Measurements from ENCODE around the gene ZFHX3.
A peak's percentile ranks its signal among the peaks of the same experiment; 100 is the strongest.

Gene ZFHX3

GRCh38 chr16:72934636-72935403, 113.1 kb downstream of the ZFHX3 start:
- no peak for DNase-seq

GRCh38 chr16:72932677-72933335, 115.1 kb downstream of the ZFHX3 start:
- no peak for DNase-seq

DNA sequence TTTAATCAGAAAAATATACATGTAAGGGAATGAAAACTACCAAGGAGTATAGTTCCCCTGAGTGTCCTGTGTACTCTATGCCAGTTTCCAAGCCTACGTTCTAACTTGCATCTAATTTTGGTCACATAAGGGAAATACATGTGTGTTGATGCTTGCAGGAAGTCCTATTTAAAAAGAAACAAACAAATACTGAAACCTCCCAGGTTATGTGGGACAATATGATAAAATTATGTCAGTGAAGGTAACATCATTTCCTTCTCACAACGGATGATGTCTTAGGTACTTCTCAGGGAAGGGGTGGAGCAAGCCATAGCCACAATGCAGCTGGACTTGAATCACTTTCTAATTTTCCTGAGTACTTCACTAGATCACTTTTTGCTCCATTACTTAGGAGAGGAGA, 115.9 kb downstream of the ZFHX3 start:
- no peak for DNase-seq

DNA sequence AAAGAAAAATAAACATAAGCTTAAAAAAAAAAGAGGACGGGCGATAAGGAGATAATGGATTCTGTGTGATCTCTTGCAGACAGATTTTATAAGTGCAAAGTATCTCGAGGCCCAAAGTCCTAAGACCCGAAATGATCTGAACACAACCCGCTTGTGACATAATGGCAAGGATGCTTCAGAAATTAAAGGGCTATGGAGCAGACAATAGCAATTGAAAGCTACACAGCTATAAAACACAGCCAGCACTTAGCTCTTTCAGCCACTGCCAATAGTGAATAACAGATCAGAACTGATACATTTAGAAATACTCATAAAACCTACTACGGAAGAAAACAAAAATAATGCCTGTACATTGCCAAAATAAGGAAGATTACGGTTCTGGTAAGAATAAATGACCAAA, 117.5 kb downstream of the ZFHX3 start:
- DNase-seq: no peak

DNA sequence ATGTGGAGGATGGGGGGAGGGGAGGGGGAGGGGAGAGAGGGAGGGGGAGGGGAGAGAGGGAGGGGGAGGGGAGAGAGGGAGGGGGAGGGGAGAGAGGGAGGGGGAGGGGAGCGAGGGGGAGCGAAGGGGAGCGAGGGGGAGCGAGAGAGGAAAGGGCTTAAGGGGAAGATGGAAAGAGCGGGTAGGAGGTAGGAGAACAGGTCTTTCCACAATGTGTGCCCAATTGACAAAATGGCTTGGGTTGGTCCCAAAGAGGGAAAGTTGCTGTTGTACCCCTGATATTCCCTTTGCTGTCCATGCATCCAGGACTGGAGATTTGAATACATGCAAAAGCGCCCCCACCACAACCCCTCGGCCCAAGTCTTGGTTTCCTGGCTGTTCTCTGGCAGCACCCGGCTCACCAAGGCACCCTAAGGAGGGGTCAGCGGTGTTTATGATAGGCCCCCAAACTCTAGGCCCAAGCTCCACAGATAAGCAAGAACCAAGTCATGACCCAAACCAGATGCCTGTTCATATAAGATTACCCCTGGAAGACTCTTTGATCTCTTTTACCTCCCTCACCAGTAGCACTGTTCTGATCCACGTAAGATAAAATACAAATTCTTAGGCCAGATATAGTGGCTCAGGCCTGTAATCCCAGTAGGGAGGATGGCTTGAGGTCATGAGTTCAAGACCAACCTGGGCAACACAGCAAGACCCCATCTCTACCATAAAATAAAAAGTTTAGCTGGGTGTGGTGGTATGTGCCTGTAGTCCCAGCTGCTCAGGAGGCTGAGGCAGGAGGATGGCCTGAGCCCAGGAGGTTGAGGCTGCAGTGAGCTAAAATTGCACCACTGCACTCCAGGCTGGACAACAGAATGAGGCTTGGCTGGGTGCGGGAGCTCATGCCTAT, 119.6 kb downstream of the ZFHX3 start:
- no peak for DNase-seq

DNA sequence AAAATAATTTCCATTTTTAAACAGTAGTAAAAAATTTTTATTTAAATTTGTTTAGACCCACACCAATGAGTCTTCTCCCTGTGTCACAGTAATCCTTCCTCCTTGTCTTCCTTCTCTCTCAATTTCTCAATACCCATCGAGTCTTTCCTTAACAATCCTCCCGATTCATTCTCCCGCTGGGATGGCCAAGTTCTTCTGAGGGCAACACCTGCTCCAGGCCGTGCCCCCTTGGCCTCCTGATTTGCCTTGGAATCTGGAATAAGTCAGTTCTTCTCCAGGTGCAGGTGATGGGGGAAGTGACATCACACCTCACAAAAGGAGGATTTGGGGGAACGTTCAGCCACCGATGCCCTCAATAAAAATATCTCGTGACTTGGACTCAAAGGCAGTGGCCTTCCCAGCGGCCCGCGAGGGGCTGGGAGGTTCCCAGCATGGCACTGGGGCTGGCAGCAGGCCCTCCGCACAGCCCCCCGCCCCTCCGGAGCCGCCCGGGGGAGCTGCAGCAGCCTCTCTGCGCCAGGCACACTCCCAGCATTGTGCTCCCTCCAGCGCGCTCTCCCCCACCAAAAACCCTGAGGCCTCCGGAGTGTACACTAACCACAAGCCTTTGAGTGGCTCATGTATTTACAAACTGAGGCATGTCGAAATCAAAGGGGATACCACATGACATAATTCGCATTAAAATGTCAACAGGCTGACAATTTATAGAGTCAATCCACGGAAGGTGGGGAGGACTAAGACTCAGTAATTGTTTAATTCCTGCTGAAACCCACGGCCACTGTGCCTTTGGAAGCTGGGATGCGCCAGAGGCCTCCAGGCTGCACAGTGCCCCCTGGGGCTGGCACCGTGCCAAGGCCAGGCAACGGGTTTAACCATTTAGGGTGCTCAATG, 120.5 kb downstream of the ZFHX3 start:
- DNase-seq: peak in 6 of 58 donors; percentile 10 to 32 (median 18)

DNA sequence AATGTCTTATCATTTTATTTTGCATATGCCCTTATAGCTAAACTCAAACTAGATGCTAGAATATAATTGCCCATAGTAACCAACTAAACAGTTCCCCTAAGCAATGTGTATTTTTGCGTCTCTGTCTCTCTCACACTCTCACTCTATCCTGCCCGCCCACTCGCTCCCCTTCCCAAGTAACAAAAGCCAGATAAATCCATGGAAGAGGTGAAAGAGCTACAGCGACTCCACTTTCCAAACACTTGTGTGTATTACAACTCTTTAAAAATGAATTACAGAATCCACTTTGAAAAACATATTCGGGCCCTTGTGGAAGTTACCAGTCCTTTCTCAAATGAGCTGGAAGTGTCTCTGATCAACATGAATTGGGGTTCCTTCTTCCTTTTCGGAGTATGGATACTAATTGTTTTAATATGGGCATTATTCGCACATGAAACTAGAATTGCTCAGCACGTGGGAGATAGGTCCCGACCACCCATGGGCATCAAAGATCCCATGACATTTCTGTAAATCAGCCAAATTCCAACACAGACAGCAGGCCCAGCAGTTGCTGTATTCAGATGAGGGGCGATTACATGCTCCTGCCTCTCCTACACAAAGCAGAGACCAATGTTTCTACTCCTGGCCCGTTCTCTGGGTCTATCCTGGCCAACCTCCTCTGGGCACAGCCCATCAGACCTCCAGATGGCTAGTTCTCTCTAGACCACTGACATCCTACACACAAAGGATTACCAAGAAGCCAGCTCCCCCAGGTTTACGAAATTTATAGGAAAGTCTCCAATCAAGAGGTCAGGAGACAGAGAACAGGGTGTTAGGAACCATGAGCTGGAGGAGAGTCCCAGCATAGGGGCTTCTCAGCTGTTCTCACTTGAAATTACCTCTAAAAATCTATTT, 121.5 kb downstream of the ZFHX3 start:
- DNase-seq: no peak

GRCh38 chr16:72925631-72925979, 122.3 kb downstream of the ZFHX3 start:
- no peak for DNase-seq

- DNase-seq: no peak
Observed at GRCh38 chr16:72924927-72925630, 122.8 kb downstream of the ZFHX3 start.

GRCh38 chr16:72924537-72924926, 123.4 kb downstream of the ZFHX3 start:
- DNase-seq: no peak

DNA sequence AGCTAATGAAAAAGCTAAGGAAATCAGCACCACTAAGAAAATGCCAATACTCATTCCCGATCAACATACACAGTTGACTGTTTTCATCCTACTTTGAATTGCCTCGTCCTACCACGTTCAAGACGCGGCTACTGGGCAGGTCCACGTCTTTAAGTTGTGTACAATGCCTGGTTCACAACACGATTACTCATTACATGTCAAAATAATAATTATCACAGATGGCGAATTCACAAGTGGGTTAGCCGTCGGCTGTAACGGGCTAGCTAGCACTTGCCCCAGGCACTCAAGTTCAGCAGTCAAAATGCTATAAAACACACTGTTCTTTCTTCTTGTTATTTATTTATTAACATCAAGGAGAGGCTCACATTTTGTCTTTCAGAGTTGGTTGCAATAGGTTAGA, 124.2 kb downstream of the ZFHX3 start:
- DNase-seq: no peak

DNA sequence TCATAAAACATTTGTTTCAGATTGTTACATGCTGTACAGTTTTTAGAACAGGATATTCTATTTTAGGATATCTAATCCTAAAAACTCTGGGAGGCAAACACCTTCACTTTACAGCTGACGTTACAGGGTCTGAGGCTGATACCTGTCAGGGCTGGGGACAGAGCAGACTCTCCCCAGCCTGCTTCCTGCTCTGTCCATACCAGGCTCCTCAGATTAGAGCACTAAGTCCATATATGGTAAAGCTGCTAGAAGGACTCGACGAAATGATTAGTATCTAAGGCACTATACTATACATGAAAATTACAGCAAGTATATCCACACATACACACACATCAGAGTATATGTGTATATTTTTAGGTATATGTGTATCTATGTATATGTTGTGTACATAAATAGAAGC, 125.2 kb downstream of the ZFHX3 start:
- no peak for DNase-seq

DNA sequence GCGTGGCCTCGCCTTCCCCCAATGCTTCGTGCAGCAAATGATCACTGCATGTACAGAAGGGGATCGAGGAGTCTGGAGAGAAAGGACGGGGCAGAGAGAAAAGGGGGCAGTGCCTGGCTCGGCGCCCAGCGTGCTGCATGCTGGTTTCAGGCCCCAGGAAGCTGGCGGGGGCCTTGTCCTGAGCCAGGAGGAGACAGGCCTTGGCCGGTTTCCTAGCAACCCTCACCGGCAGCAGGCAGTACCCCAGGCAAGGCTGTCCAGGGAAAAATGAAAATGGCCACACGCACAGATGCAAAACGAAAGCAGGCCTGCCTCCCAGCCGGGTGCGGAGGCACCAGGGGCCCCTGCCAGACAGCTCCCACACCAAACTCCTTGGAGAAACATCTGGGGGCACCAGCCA, 126.3 kb downstream of the ZFHX3 start:
- DNase-seq: peak in 51 of 58 donors; percentile 19 to 82 (median 49)

- no peak for DNase-seq
Observed at GRCh38 chr16:72921106-72921505, 126.8 kb downstream of the ZFHX3 start.

DNA sequence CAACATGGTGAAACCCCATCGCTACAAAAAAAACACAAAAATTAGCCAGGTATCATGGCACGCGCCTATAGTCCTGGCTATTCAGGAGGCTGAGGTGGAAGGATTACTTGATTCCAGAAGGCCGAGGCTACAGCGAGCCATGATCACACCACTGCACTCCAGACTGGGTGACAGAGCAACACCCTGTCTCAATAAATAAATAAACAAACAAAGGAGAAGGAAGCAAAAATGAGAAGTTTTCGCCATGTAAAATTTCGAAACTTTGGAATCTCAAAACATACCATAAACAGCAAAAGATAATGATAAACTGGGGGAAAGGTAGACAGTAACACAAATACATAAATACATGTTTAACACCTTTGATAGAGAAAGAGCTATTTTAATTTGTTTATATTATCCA, 130.9 kb downstream of the ZFHX3 start:
- no peak for DNase-seq

DNA sequence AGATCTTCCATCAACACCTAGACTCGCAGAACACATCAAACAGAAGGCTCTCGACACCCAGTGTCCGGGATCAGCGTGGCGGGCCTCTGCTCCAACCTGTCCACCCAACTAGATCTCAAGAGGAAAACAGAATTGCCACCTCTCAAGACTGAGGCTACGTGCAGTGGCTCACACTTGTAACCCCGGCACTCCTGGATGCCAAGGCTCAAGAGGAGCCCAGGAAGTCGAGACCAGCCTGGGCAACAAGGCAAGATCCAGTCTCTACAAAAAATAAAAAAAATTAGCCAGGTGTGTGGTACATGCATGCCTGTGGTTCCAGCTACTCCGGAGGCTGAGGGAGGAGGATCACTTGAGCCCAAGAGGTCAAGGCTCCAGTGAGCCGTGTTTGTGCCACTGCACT, 132.6 kb downstream of the ZFHX3 start:
- no peak for DNase-seq

GRCh38 chr16:72913551-72913950, 134.4 kb downstream of the ZFHX3 start:
- no peak for DNase-seq

GRCh38 chr16:72911971-72912370, 136.0 kb downstream of the ZFHX3 start:
- DNase-seq: no peak

DNA sequence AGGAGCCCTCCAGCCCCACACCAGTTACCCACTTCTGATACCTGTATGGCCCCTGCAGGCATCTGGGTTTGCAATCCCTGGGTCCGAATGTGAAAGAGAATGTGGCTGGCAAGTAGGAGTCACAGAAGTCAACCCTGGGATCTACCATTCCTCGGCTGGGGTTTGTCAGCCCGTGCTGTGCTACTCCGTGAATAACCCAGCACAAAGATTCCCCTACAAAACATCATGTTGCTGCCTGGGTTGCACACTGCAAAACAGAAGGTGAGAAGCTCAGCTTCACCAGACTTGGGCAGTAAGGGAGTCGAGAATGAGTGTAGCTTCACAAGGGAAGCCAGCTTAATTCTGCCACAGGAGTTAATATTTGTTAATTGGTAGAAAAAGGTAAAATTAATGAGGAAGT, 137.1 kb downstream of the ZFHX3 start:
- DNase-seq: no peak
